Vagina (tissue), 2 donors: ENCODE measurements around the gene TNS1. TPM values are rescaled to one million over a fixed set of nuclear protein-coding genes. Genes with fewer than 3 reads are reported as not detected.

Experiments used
- DNase-seq, 2 donors: peaks; one replicate each; pipeline ENCODE4 v3.0.0-alpha.2; 2017; ENCODE audit errors: extremely low spot score in 2 of 2
- H3K27ac ChIP-seq: fragments of 200-600 bp; sonication (generic); one replicate; pipeline ENCODE4 v1.5.1; 2019
- H3K27me3 ChIP-seq: fragments of 200-600 bp; sonication (generic); one replicate; pipeline ENCODE4 v1.5.1; 2019
- H3K36me3 ChIP-seq, 2 donors: fragments of 200-600 bp; sonication (generic); one replicate each; pipeline ENCODE4 v1.5.1; 2017 to 2019
- H3K4me1 ChIP-seq: fragments of 200-600 bp; sonication (generic); one replicate; pipeline ENCODE4 v1.5.1; 2019
- H3K4me3 ChIP-seq, 2 donors: fragments of 200-600 bp; sonication (generic); 1 replicate in 1 of 2; 2 replicates in 1 of 2; pipeline ENCODE4 v1.5.1; 2016 to 2019
- H3K9me3 ChIP-seq: fragments of 200-600 bp; sonication (generic); one replicate; pipeline ENCODE4 v1.5.1; 2019
- POLR2A ChIP-seq, 2 donors: fragments of 450-650 bp; IDR thresholded peaks; one replicate each; pipeline ENCODE4 v1.6.1; 2017; ENCODE audit warnings: antibody characterized with exemption in 2 of 2, mild to moderate bottlenecking in 2 of 2, moderate library complexity in 2 of 2
- POLR2AphosphoS5 ChIP-seq, 2 donors: sonication (generic); formaldehyde crosslinking; IDR thresholded peaks; one replicate each; pipeline ENCODE4 v1.9.0; 2017; ENCODE audit warnings: antibody characterized with exemption in 2 of 2, mild to moderate bottlenecking in 2 of 2, low read depth in 1 of 2; ENCODE audit not compliant: insufficient read depth in 1 of 2
- intact Hi-C: fragments of 100-400 bp; cut with DNase I; formaldehyde crosslinking; loops from one replicate; pipeline ENCODE4 v1.15.1; 2023
- total RNA-seq: library from RNA; depleted of rRNA; stranded (reverse); fragments of >200 nt; gene quantifications from one replicate; pipeline ENCODE4 v1.2.3, GENCODE V29; 2016
- TF ChIP-seq, protein P1 (sequence below), 3 experiments: fragments of 450-650 bp in 2 of 3; fragments of 200-600 bp in 1 of 3; sonication (generic) in 1 of 3; IDR thresholded peaks; one replicate each; pipeline ENCODE4 v1.5.1; 2017 to 2019; ENCODE audit warnings: antibody characterized with exemption in 3 of 3, mild to moderate bottlenecking in 2 of 3, moderate library complexity in 2 of 3

TNS1 gene
- total RNA-seq, 1 donor from 2014 or later: 216 TPM

DNA sequence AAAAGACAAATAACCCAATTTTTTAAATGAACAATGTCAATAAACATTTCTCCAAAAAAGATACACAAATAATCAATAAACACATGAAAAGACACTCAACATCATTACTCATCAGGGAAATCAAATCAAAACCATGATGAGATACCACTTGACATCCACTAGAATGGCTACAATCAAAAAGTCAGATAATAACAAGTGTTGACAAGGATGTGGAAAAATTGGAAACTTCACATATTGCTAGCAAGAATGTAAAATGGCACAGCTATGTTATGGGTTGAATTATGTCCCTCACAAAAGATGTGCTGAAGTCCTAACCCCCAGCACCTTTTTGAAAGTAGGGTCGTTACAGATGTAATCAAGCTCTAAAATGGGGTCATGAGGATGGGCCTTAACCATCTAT, 33.2 kb downstream of the TNS1 start:
- H3K4me1 ChIP-seq: peaks cover 58% of the 10 kb centered on the region
- no peaks in the 10 kb centered on the region for H3K36me3 ChIP-seq
- H3K27me3 ChIP-seq: no peaks in the 10 kb centered on the region
- DNase-seq: no peak
- H3K4me3 ChIP-seq: no peak overlapping the region
- TF ChIP-seq POLR2AphosphoS5 (IDR thresholded peaks at IDR 0.05; ENCODE audit: insufficient read depth in 1 of 2, low read depth in 1 of 2) (no peak), POLR2A (IDR thresholded peaks at IDR 0.05) (no peak)
- TF ChIP-seq, protein P1, sequence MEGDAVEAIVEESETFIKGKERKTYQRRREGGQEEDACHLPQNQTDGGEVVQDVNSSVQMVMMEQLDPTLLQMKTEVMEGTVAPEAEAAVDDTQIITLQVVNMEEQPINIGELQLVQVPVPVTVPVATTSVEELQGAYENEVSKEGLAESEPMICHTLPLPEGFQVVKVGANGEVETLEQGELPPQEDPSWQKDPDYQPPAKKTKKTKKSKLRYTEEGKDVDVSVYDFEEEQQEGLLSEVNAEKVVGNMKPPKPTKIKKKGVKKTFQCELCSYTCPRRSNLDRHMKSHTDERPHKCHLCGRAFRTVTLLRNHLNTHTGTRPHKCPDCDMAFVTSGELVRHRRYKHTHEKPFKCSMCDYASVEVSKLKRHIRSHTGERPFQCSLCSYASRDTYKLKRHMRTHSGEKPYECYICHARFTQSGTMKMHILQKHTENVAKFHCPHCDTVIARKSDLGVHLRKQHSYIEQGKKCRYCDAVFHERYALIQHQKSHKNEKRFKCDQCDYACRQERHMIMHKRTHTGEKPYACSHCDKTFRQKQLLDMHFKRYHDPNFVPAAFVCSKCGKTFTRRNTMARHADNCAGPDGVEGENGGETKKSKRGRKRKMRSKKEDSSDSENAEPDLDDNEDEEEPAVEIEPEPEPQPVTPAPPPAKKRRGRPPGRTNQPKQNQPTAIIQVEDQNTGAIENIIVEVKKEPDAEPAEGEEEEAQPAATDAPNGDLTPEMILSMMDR (IDR thresholded peaks at IDR 0.05): no peak
- no peak overlapping the region for H3K27ac ChIP-seq
- intact Hi-C loops: no loop called here
- no peaks in the 10 kb centered on the region for H3K9me3 ChIP-seq

DNA sequence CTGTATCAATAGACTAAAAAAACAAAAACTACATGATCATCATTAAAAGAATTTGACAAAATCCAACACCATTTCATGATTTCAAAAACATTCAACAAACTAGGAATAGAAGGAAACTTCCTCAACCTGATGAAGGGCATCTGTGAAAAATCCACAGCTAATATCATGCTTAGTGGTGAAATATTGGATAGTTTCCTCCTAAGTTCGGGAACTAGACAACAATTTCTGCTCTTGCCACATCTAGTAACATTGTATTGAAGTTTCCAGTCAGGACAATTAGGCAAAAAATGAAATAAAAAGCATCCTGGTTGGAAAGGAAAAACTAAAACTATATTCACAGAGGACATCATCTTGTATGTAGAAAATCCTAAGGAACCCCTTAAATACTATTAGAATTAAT, 34.8 kb downstream of the TNS1 start:
- peaks cover 67% of the 10 kb centered on the region for H3K4me1 ChIP-seq
- no peak for DNase-seq
- TF ChIP-seq, protein P1 (IDR thresholded peaks at IDR 0.05): no peak
- TF ChIP-seq POLR2A (IDR thresholded peaks at IDR 0.05) (no peak), POLR2AphosphoS5 (IDR thresholded peaks at IDR 0.05; ENCODE audit: insufficient read depth in 1 of 2, low read depth in 1 of 2) (no peak)
- no peaks in the 10 kb centered on the region for H3K9me3 ChIP-seq
- no peaks in the 10 kb centered on the region for H3K36me3 ChIP-seq
- intact Hi-C loops: no loop called here
- H3K27ac ChIP-seq: no peak overlapping the region
- H3K4me3 ChIP-seq: no peak overlapping the region
- H3K27me3 ChIP-seq: no peaks in the 10 kb centered on the region

DNA sequence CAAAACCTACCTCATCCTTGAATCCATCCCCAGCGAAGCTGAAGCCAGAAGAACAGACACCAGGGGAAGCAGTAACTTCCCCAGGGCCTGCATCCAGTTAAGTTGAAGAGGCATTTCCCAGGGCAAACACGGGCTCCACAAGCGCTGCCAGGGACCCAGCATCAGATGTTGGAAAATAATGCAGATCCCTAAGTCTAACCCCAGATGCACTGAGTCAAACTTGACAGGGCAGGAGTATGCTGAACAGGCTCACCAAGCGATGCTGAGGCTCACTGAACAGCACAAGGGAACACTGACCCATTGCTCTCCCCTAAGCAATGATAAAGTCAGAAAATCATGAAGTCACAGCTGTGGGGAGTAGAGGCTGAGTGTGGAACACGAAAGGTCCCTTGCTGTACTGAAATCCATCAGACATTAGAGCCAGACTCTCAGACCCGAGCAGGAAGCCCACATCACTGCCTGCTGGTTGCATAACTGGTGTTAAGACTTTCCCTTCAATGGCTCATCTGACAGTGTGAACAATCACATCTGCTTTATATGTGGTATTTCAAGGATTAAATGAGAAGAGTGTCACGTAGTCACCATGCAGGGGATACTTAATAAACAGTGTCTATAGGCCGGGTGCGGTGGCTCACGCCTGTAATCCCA, 36.2 kb downstream of the TNS1 start:
- DNase-seq: no peak
- H3K36me3 ChIP-seq: no peaks in the 10 kb centered on the region
- H3K9me3 ChIP-seq: no peaks in the 10 kb centered on the region
- H3K27ac ChIP-seq: peak overlapping the region; percentile 82
- H3K27me3 ChIP-seq: no peaks in the 10 kb centered on the region
- no peak overlapping the region for H3K4me3 ChIP-seq
- H3K4me1 ChIP-seq: peaks cover 67% of the 10 kb centered on the region
- intact Hi-C loops: no loop called here
- TF ChIP-seq, protein P1 (IDR thresholded peaks at IDR 0.05): no peak
- TF ChIP-seq POLR2AphosphoS5 (IDR thresholded peaks at IDR 0.05; ENCODE audit: insufficient read depth in 1 of 2, low read depth in 1 of 2) (no peak), POLR2A (IDR thresholded peaks at IDR 0.05) (no peak)

DNA sequence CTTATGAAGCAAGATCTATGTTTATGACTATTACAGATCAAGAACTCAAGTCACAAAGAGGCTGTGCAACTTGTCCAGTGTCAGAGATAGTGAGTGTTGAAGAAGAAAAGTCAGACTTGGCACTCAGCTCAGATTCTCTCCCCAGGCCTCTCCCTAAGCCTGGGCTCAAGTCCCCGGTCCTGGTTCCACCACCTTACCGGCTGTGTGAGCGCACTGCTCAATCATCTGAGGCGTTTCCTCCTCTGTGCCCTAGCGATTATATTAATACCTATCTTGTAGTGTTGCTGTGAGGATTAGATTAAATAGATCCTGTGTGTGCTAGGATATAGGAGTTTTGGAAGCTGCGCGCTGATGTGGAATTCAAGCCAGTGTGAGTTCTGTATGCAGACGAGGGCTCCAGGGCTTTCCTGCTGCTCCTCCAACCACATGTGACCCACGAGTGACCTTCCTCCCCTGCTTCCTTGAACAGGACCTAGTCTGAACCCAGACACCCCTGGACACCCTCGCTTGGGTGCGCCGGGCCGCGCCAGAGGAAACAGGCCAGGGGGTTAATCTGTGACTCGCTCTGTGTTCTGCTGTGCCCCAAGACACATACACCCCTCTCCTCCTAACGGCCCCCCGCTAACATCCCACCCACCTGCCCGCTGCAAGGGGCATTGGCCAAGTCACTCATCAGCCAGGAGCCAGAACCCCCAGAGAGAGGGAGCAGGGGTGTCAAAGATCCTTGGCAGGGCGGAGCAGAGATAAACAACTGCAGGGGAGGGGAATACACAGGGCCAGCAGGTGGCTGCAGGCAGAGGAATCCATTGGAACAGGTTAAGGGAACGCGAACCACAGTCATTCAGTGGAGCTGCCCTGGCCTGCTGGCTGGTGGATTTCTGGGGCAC, 38.3 kb downstream of the TNS1 start:
- H3K4me1 ChIP-seq: peaks cover 82% of the 10 kb centered on the region
- TF ChIP-seq, protein P1 (IDR thresholded peaks at IDR 0.05): no peak
- TF ChIP-seq POLR2A (IDR thresholded peaks at IDR 0.05) (no peak), POLR2AphosphoS5 (IDR thresholded peaks at IDR 0.05; ENCODE audit: insufficient read depth in 1 of 2, low read depth in 1 of 2) (no peak)
- peak overlapping the region; percentile 82 for H3K27ac ChIP-seq
- intact Hi-C loops: no loop called here
- H3K4me3 ChIP-seq: no peak overlapping the region
- DNase-seq: no peak
- no peaks in the 10 kb centered on the region for H3K36me3 ChIP-seq
- no peaks in the 10 kb centered on the region for H3K9me3 ChIP-seq
- no peaks in the 10 kb centered on the region for H3K27me3 ChIP-seq

DNA sequence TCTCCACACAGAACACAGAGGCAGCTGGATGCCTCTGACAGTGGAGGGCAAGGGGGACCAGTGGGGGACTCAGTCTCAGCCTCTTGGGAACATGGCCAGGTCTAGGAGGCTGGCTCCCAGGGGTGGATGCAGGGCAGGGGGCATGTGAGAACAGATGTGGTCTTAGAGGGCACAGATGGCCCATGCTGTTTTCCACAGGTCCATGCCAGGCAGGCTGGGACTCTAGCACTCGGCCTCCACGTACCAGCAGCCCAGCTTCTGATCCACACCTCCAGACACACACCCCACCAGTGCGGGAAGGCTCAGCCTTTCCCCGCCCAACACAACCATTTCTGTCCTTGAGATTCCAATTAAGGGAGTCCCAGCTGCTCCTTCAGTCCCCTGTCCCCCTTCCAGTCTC, 42.4 kb downstream of the TNS1 start:
- intact Hi-C loops: no loop called here
- Histone ChIP-seq H3K9me3 (no peaks in the 10 kb centered on the region), H3K36me3 (no peaks in the 10 kb centered on the region), H3K27ac (peak overlapping the region; percentile 59), H3K27me3 (no peaks in the 10 kb centered on the region), H3K4me1 (peaks cover 93% of the 10 kb centered on the region), H3K4me3 (no peak overlapping the region)
- DNase-seq: no peak
- TF ChIP-seq POLR2A (IDR thresholded peaks at IDR 0.05) (no peak), POLR2AphosphoS5 (IDR thresholded peaks at IDR 0.05; ENCODE audit: insufficient read depth in 1 of 2, low read depth in 1 of 2) (no peak)
- TF ChIP-seq, protein P1 (IDR thresholded peaks at IDR 0.05): no peak
